Astrocyte of the spinal cord (primary cell): ENCODE data around the gene OSGEPL1.
A peak's percentile ranks its signal among the peaks of the same experiment; 100 is the strongest.

Source experiments
- DNase-seq: peaks from one replicate; pipeline ENCODE4 v3.0.0; 2011; ENCODE audit warnings: low read depth, low spot score
- H3K4me3 ChIP-seq: 2 replicates; pipeline ENCODE4 v1.5.1; 2011; ENCODE audit warnings: low read depth, mild to moderate bottlenecking, low read length, moderate library complexity
- in situ Hi-C: cut with HindIII; loops from 2 replicates; pipeline ENCODE4 v1.10.0; 2017; ENCODE audit warnings: low sequenced_read_pairs
- TF ChIP-seq, protein P1 (sequence below): IDR thresholded peaks from 2 replicates; pipeline ENCODE4 v1.5.1; 2012; ENCODE audit warnings: low read depth, mild to moderate bottlenecking, low read length, inconsistent platforms

The OSGEPL1 gene, protein sequence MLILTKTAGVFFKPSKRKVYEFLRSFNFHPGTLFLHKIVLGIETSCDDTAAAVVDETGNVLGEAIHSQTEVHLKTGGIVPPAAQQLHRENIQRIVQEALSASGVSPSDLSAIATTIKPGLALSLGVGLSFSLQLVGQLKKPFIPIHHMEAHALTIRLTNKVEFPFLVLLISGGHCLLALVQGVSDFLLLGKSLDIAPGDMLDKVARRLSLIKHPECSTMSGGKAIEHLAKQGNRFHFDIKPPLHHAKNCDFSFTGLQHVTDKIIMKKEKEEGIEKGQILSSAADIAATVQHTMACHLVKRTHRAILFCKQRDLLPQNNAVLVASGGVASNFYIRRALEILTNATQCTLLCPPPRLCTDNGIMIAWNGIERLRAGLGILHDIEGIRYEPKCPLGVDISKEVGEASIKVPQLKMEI

DNA sequence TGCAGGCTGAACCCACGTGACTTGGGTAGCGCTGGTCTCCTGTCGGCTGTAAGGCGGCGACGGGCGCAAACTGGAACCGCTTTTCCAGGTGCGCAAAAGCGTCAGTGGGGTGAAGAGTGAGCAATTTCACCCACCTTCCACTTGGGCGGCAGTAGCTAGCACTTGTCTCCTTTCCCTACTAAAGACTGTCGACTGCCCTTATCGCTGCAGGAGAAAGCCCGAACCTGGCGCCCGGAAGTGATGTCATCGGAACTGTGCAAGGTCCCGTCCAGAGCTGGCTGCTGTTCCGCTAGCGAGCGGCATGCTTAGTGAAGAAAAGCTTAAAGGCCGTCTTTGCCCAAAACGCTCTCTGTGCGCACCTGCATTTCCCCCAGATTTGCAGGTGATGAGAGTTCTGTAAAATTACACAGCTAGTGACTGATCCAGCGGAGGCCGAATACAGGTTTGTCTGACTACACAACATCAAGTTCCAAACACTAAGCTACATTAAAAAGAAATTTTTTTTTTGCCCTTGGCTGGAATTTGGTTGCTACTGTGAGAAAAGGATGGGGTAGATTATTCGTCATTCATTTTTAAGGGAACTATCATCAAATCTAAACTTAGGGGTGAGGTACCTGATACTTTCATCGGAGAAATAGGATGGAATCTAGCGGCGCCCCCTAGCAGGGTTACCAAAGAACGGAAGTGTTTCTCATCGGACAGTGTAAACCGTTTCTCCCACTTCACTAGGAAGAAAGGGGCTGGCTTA lies at the start of gene OSGEPL1:
OSGEPL1 (minus strand) TSS at position 242 of the 748 bp plus-strand sequence. CDS start 1,152 bp downstream, outside the sequence.
- TF ChIP-seq, protein P1, sequence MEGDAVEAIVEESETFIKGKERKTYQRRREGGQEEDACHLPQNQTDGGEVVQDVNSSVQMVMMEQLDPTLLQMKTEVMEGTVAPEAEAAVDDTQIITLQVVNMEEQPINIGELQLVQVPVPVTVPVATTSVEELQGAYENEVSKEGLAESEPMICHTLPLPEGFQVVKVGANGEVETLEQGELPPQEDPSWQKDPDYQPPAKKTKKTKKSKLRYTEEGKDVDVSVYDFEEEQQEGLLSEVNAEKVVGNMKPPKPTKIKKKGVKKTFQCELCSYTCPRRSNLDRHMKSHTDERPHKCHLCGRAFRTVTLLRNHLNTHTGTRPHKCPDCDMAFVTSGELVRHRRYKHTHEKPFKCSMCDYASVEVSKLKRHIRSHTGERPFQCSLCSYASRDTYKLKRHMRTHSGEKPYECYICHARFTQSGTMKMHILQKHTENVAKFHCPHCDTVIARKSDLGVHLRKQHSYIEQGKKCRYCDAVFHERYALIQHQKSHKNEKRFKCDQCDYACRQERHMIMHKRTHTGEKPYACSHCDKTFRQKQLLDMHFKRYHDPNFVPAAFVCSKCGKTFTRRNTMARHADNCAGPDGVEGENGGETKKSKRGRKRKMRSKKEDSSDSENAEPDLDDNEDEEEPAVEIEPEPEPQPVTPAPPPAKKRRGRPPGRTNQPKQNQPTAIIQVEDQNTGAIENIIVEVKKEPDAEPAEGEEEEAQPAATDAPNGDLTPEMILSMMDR = peak; percentile 63
- DNase-seq = peak; percentile 95
- peak within 1 kb of the TSS; percentile 87 for H3K4me3 ChIP-seq
- in situ Hi-C loops = no loop called here

DNA sequence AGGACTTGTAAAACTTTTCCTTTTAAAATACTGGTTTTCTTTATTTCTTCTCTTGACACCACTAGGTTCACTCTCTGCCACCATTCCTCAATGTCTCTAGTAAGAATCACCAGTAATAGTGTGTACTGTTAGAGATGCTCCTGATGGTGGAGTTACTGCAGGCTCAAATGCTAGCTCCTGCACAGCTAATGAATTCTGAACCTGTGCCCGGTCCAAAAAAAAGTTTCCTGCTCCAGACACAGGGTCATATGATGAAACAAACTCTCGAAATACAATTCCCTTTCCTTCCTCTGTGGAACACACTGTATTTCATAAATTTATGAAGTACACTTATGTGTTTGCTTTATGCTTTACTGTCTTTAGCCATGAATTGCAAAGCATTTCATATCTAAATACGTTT lies 40.8 kb upstream of the OSGEPL1 start:
- in situ Hi-C loops = no loop called here
- TF ChIP-seq, protein P1 = no peak
- DNase-seq = no peak
- no peak overlapping the region for H3K4me3 ChIP-seq

DNA sequence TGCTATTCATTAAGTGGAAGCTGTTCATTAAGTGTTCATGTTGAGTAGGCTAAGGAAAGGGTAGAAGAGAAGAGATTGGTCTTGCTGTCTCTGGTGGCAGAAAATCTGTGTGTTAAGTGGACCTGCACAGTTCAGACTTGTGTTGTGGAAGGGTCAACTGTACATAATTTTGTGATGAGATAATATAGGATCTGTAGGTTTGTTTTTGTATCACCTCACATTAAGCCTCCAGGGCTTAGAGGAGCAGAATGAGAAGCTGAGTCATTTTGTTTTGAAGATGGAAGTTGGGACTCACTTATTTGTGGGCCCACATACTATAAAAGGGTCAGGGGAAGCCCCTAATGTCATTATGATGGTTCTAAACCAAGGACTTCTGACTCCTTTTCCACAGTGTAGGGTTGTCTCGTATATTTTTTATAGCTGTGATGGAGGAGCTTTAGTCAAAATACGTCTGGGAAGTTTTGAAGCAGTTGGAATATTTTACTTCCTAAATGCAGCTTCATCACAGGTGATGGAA lies 39.9 kb upstream of the OSGEPL1 start:
- in situ Hi-C loops = no loop called here
- H3K4me3 ChIP-seq = no peak overlapping the region
- TF ChIP-seq, protein P1 = no peak
- DNase-seq = peak; percentile 9

DNA sequence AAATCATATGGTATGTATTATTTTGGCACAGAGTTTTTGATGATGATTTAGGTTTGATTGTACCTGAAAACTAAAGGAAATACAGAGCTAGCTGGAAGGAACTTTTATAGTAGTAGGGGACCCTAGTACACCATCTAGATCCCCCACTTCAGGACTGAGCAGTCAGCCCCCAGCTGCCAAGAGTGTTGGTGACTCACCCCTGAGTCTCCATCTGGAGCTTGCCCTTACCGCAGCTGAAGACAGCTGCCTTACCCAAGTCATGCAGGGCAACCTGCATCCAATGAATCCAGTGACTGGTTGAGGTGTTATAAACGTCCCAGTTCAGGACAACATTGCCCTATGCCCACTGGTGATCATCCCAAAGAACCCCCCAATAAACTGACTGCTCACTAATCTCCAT lies 36.9 kb upstream of the OSGEPL1 start:
- TF ChIP-seq, protein P1 = no peak
- peak; percentile 82 for DNase-seq
- in situ Hi-C loops = no loop called here
- H3K4me3 ChIP-seq = no peak overlapping the region

DNA sequence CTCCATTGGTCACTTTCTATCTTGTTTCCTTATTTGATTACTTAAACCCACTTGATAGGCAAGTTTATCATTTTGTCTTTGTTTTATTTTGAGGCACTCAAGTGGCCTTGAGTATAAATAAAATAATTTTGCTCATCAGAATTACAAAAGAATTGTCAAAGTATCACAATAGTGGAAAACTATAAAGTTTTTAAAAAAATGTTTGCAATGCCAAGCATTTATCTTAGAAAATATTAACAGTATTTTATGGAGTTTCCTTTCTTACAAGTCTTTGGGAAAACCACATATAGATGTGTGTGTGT lies 36.4 kb upstream of the OSGEPL1 start:
- no peak for DNase-seq
- TF ChIP-seq, protein P1 = no peak
- no peak overlapping the region for H3K4me3 ChIP-seq
- in situ Hi-C loops = no loop called here

DNA sequence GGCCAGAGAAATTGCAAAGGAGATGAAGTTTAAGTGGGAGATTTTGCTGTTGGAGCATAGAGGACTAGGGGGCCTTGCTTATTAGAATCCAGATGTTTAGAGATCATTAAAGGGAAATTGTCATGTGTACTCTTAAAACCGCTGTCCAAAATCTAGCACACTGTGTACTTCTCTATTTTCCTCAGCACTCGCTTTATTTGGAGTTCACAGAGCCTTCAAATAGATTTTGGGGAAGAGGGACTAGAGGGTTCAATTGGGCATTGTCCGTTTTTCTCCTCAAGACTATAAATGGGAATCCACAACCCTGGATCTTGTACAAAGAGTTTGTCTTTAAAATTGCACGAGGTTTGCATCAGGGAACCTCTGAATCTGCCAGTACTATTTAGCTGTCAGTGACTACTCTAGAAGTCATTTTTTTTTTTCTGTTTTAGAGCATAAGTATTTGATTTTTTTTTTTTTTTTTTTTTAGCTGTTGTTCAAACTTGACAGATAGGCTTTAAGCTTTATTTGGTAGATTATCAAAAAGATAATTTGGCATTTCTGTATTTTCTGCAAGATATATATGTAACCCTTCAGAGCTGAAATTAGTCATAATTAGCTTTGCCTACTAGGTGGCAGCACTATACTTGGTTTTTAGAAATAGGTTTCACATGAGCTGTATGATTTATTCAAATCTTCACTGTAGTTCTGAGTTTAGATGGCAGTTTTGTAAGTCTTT lies 35.9 kb upstream of the OSGEPL1 start:
- TF ChIP-seq, protein P1 = peak; percentile 53
- no peak overlapping the region for H3K4me3 ChIP-seq
- peak; percentile 72 for DNase-seq
- in situ Hi-C loops = no loop called here
